Mesodermal cell (in vitro differentiated cells): ENCODE results near the gene ZNF100.
"Not testable (repeated sequence)": the region's sequence is repeated elsewhere in the genome, so short reads cannot be mapped to it uniquely, and the experiment has no call there.

Experiments
- H3K27ac ChIP-seq: 2 replicates; pipeline ENCODE4 v1.7.0; 2013; ENCODE audit warnings: mild to moderate bottlenecking, low read depth, low read length, moderate library complexity; ENCODE audit not compliant: severe bottlenecking
- H3K36me3 ChIP-seq: 2 replicates; pipeline ENCODE4 v1.7.1; 2013; ENCODE audit warnings: mild to moderate bottlenecking, low read length, moderate library complexity; ENCODE audit not compliant: control insufficient read depth, insufficient read depth
- H3K4me1 ChIP-seq: one replicate; pipeline ENCODE4 v1.7.1; 2013; ENCODE audit warnings: mild to moderate bottlenecking, low read length; ENCODE audit not compliant: insufficient read depth, control insufficient read depth, poor library complexity, severe bottlenecking
- H3K4me3 ChIP-seq: 2 replicates; pipeline ENCODE4 v1.7.0; 2013; ENCODE audit warnings: low read length, control low read depth, mild to moderate bottlenecking; ENCODE audit not compliant: insufficient read depth, poor library complexity, severe bottlenecking; ENCODE audit errors: extremely low read depth
- H3K9me3 ChIP-seq: 2 replicates; pipeline ENCODE4 v1.7.1; 2013; ENCODE audit warnings: mild to moderate bottlenecking, low read length, moderate library complexity; ENCODE audit not compliant: control insufficient read depth
- WGBS, 2 experiments: methylation state at CpG; one replicate each; pipeline ENCODE4 v1.1.5; 2013; ENCODE audit warnings: missing lambda C conversion rate in 2 of 2; ENCODE audit not compliant: insufficient coverage in 2 of 2; 5-methylcytosine and 5-hydroxymethylcytosine counted together

ZNF100 gene

GRCh38 chr19:21751384-21751783 is 16.0 kb downstream of the ZNF100 start:
- Histone ChIP-seq H3K27ac (no peak overlapping the region), H3K36me3 (peaks cover 91% of the 10 kb centered on the region), H3K4me3 (no peak overlapping the region), H3K9me3 (peaks cover 5% of the 10 kb centered on the region), H3K4me1 (no peaks in the 10 kb centered on the region)
- WGBS, 2 experiments, result 100% methylated on average over 1 of the region's 3 CpGs; no CpG with 5 or more reads in 1 of the 2 experiments

GRCh38 chr19:21750586-21751128 is 16.7 kb downstream of the ZNF100 start:
- no peaks in the 10 kb centered on the region for H3K4me1 ChIP-seq
- peaks cover 1% of the 10 kb centered on the region for H3K9me3 ChIP-seq
- no peak overlapping the region for H3K4me3 ChIP-seq
- 98% methylated on average over 37 to 40 of the region's 40 CpGs for WGBS, 2 experiments
- no peak overlapping the region for H3K27ac ChIP-seq
- peaks cover 91% of the 10 kb centered on the region for H3K36me3 ChIP-seq

- 83 to 100% methylated on average over 1 of the region's 4 CpGs for WGBS, 2 experiments
- H3K27ac ChIP-seq, result no peak overlapping the region
- peaks cover 85% of the 10 kb centered on the region for H3K36me3 ChIP-seq
- no peaks in the 10 kb centered on the region for H3K9me3 ChIP-seq
- H3K4me1 ChIP-seq, result no peaks in the 10 kb centered on the region
- no peak overlapping the region for H3K4me3 ChIP-seq
These were observed 18.3 kb downstream of the ZNF100 start for GRCh38 chr19:21749090-21749489.

- H3K36me3 ChIP-seq, result peaks cover 86% of the 10 kb centered on the region
- 89 to 100% methylated on average over 1 of the region's 1 CpG for WGBS, 2 experiments
- no peaks in the 10 kb centered on the region for H3K9me3 ChIP-seq
- H3K27ac ChIP-seq, result no peak overlapping the region
- H3K4me3 ChIP-seq, result no peak overlapping the region
- H3K4me1 ChIP-seq, result no peaks in the 10 kb centered on the region
These were observed 19.3 kb downstream of the ZNF100 start for GRCh38 chr19:21748088-21748487.

- no peaks in the 10 kb centered on the region for H3K4me1 ChIP-seq
- peaks cover 10% of the 10 kb centered on the region for H3K9me3 ChIP-seq
- H3K36me3 ChIP-seq, result peaks cover 83% of the 10 kb centered on the region
- H3K27ac ChIP-seq, result no peak overlapping the region
- no peak overlapping the region for H3K4me3 ChIP-seq
- 100% methylated on average over 1 of the region's 4 CpGs; no CpG with 5 or more reads in 1 of the 2 experiments for WGBS, 2 experiments
These were observed 26.8 kb downstream of the ZNF100 start for GRCh38 chr19:21740559-21740958.

- H3K4me3 ChIP-seq, H3K4me1 ChIP-seq, H3K27ac ChIP-seq: not testable (repeated sequence)
- H3K9me3 ChIP-seq, result peaks cover 35% of the 10 kb centered on the region
- peaks cover 46% of the 10 kb centered on the region for H3K36me3 ChIP-seq
- 100% methylated on average over 2 of the region's 5 CpGs; no CpG with 5 or more reads in 1 of the 2 experiments for WGBS, 2 experiments
These were observed 40.2 kb downstream of the ZNF100 start for GRCh38 chr19:21726942-21727747.

- WGBS, 2 experiments, result 86 to 93% methylated on average over 2 of the region's 4 CpGs
- H3K9me3 ChIP-seq, result peaks cover 7% of the 10 kb centered on the region
These were observed 53.6 kb downstream of the ZNF100 start for GRCh38 chr19:21713761-21714160.

GRCh38 chr19:21709464-21709863 is 57.9 kb downstream of the ZNF100 start:
- no peak overlapping the region for H3K27ac ChIP-seq
- H3K9me3 ChIP-seq, result peaks cover 7% of the 10 kb centered on the region
- 91 to 94% methylated on average over 23 to 24 of the region's 24 CpGs for WGBS, 2 experiments
- no peak overlapping the region for H3K4me3 ChIP-seq
- H3K4me1 ChIP-seq, result no peaks in the 10 kb centered on the region
- no peaks in the 10 kb centered on the region for H3K36me3 ChIP-seq

More at GRCh38 chr19:21713761-21714160, 53.6 kb downstream of the ZNF100 start:
- Histone ChIP-seq H3K4me1 (no peaks in the 10 kb centered on the region), H3K4me3 (no peak overlapping the region), H3K36me3 (no peaks in the 10 kb centered on the region), H3K27ac (no peak overlapping the region)

- WGBS, 2 experiments, result 95% methylated on average over 14 of the region's 31 CpGs; no CpG with 5 or more reads in 1 of the 2 experiments
- H3K4me3 ChIP-seq, H3K4me1 ChIP-seq, H3K36me3 ChIP-seq, H3K27ac ChIP-seq: not testable (repeated sequence)
- peaks cover 10% of the 10 kb centered on the region for H3K9me3 ChIP-seq
These were observed 59.5 kb downstream of the ZNF100 start for GRCh38 chr19:21707878-21708277.

GRCh38 chr19:21707065-21707464 is 60.3 kb downstream of the ZNF100 start:
- Histone ChIP-seq H3K9me3 (peaks cover 10% of the 10 kb centered on the region), H3K4me3 (no peak overlapping the region), H3K4me1 (no peaks in the 10 kb centered on the region), H3K27ac (no peak overlapping the region), H3K36me3 (no peaks in the 10 kb centered on the region)
- WGBS, 2 experiments, result 82 to 89% methylated on average over 2 to 3 of the region's 4 CpGs

- 57 to 63% methylated on average over 1 of the region's 1 CpG for WGBS, 2 experiments
- Histone ChIP-seq H3K4me3 (no peak overlapping the region), H3K27ac (no peak overlapping the region), H3K36me3 (no peaks in the 10 kb centered on the region), H3K9me3 (peaks cover 10% of the 10 kb centered on the region), H3K4me1 (no peaks in the 10 kb centered on the region)
These were observed 62.0 kb downstream of the ZNF100 start for GRCh38 chr19:21705393-21705792.
